PC-3 (cell line): ENCODE data around the gene FMO2.

ENCODE experiments used
- CTCF ChIP-seq: fragments of 300-600 bp; sonication (generic); conservative IDR thresholded peaks from 2 replicates; pipeline ENCODE4 v1.5.1; 2017; ENCODE audit warnings: antibody characterized with exemption, low read depth, mild to moderate bottlenecking, low read length
- EZH2 ChIP-seq: fragments of 300-600 bp; sonication (generic); IDR thresholded peaks from one replicate; pipeline ENCODE4 v1.6.1; 2017; ENCODE audit warnings: antibody characterized with exemption, mild to moderate bottlenecking, low read length; ENCODE audit not compliant: unreplicated experiment

- TF ChIP-seq EZH2 (no peak), CTCF (no peak)
Observed at GRCh38 chr1:171243878-171244277, 58.8 kb downstream of the FMO2 start.
